GM18526 (cell line): ENCODE results near the gene ITCH.

Source experiments
- POLR2A ChIP-seq: IDR thresholded peaks from 3 replicates; pipeline ENCODE4 v1.6.1; 2011; ENCODE audit not compliant: insufficient read length; ENCODE audit errors: extremely low read depth

ITCH gene

DNA sequence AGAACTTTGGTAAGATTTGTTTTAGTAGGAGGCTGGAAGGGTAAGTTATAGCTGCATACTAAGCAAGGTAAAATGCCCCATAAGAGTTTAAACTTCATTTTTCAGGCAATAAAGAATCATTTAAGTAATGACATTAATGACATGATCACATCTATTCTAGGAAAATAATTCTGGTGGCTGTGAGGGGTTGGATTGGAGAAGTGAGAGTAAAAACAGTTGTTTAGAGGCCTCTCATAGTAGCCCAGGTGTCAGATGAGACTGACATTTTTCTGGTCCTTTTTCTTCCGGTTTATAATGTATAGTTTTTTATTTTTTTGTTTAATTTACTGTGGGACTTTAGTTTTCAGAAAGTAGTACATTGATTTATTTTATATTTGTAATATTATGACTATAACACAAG lies 40.8 kb downstream of the ITCH start:
- no peak for TF ChIP-seq POLR2A

DNA sequence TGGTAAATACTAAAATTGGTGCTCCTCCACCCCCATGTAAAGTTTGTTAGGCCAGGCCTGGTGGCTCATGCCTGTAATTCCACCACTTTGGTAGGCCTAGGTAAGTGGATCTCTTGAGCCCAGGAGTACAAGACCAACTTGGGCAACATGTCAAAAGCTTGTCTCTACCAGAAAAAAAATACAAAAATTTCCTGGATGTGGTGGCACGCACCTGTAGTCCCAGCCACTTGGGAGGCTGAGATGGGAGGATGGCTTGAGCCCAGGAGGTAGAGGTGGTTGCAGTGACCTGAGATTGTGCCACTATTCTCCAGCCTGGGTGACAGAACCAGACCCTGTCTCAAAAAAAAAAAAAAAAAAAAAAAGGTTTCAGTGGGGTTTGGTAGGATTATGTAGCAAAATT lies 41.7 kb downstream of the ITCH start:
- TF ChIP-seq POLR2A, result no peak

DNA sequence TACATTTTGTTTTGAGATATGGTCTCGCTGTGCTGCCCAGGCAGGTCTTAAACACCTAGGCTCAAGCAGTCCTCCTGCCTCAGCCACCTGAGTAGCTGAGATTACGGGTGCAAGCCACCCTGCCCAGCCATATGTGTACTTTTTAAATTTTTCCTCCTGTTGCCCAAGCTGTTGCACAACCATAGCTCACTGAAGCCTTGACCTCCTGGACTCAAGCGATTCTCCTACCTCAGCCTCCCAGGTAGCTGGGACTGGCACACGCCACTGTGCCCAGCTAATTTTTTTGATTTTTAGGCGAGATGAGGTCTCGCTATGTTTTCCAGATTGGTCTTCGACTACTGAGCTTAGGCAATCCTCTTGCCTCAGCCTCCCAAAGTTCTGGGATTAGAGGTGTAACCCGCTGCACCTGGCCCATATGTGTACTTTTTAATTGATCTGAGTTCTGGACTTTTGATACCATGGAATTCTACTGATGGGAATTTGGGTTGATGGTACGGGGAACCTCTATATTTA lies 44.9 kb downstream of the ITCH start:
- no peak for TF ChIP-seq POLR2A

DNA sequence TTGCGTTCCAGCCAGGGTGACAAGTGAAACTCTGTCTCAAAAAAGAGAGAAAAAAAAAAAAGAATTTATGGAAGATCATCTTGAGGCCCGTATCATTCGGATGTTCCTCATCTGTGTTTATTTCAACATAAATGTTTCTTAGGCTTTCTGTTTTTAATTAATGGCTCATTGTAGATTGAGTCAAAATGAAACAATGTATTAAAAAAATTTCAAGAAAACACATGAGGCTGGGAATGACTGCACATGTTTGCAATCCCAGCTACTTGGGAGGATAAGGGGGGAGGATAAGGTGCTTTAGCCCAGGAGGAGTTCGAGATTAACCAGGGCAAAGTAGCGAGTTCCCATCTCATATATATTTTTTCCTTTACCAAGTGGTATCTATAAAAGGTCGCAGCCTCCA lies 47.3 kb downstream of the ITCH start:
- TF ChIP-seq POLR2A, result no peak

DNA sequence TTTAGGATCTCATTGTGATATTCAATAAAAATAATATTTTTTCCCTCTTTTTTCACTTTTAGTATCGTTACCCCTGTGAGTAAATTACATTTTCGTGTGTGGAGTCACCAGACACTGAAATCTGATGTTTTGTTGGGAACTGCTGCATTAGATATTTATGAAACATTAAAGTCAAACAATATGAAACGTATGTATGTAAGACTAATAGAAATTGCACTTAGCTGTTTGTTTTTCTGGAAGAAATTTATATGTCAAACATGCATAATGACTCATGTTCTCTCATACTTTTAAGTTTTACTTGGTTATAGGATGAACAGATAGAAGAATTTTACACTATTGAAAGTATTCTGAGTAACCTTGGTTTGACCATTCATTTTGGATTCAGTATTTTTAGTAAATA lies 49.4 kb downstream of the ITCH start:
- TF ChIP-seq POLR2A, result no peak

DNA sequence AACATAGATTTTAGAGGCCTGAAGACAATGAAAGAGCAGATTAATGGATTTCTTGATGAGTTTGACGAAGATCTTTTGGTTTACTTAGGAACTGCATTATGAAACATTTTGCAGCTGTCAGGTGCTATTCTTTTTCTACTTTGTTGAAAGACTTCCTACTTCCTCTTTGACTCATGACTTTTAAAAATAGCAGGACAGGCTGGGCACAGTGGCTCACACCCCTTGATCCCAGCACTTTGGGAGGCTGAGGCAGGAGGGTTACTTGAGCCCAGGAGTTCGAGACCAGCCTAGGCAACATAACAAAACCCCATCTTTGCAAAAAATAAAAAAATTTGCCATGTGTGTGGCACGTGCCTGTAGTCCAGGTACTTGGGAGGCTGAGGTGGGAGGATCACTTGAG lies 52.0 kb downstream of the ITCH start:
- TF ChIP-seq POLR2A, result no peak

DNA sequence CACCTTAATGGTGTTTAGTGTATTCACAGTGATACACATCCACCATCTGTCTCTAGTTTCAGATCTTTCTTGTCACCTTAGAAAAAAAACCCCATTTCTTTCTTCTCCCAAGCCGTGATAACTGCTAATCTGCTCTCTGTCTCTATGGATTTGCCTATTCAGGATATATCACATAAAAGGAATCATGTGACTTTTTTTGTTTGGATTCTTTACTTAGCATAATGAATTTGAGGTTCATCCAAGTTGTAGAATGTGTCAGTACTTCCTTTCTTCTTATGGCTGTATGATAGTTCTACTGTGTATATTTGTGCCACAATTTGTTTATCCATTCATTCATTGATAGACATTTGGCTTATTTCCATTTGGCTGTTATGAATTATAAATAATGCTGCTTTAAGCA lies 57.1 kb downstream of the ITCH start:
- TF ChIP-seq POLR2A, result no peak

DNA sequence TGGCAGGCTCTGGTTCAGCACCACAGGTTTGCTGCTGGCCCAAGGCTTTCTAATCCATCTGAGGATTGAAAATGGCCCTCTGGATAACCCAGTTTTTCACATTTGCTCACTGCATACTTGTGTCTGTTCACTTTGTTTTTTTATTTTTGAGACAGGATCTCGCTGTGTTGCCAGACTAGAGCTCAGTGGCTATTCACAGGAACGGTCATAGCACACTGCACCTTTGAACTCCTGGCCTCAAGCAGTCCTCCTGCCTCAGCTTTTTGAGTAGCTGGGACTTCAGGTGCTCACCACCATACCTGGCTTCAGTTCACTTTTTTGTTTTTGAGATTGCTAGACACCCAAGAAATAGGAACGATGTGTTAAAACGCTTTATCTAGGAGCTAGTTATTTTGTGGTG lies 57.9 kb downstream of the ITCH start:
- TF ChIP-seq POLR2A, result no peak

DNA sequence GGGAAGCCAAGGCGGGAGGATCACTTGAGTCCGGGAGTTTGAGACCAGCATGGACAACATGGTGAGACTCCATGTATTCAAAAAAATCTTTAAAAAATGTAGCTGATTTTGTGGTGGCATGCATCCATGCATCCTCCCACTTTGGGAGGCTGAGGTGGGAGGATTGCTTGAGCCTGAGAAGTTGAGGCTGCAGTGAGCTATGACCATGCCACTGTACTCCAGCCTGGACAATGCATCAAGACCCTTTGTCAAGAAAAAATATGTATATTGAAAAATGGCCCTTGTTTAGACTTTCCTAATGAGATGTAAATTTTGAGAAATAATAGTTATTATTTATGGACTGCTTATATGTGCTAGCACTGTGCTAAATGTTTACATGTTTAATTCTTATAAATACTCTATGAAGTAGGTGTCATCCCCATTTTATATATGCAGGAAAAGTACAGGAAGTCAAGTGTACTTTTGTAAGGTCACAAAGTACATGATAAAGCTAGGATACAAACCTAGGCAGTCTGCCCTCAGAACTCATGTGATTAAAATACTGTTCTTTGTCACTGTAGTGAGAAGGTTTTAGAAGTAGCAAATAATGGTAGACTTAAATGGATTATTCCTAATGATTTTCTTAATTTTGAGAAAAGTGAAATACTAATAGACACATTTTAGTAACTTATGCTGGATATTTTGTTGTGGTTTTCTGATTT lies 58.8 kb downstream of the ITCH start:
- TF ChIP-seq POLR2A, result no peak

DNA sequence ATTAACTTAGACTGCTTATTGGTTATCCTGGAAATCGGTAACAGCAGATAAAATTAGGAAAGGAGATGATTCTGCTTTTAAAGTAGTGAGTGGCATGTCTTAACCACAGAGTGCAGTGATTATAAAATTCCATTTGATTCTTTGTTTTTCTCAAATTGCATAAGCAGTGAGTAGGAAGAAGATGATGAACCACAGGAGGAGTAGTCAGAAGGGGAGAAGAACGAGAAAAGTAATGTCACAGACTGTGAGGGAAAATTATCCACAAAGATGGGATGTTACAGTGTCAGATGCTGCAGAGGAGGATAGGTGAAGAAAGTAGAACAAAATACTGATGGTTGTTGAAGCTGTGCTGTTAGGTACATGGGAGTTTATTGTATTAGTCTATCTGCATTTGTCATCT lies 63.0 kb downstream of the ITCH start:
- TF ChIP-seq POLR2A, result no peak

DNA sequence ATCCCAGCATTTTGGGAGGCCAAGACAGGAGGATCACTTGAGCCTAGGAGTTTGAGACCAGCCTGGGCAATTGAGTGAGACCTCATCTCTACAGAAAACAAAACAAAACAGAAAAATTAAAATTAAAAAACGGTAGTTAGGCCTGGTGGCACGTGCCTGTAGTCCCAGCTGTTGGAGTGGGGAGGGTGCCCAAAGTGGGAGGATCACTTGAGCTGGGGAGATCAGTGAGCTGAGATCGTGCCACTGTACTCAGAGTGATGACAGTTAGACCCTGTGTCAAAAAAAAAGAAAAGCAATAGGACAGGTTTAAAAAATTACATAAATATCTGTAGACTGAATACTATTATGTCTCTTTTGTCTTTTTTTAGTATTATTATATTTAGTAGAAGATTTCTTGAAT lies 64.3 kb downstream of the ITCH start:
- TF ChIP-seq POLR2A, result no peak

DNA sequence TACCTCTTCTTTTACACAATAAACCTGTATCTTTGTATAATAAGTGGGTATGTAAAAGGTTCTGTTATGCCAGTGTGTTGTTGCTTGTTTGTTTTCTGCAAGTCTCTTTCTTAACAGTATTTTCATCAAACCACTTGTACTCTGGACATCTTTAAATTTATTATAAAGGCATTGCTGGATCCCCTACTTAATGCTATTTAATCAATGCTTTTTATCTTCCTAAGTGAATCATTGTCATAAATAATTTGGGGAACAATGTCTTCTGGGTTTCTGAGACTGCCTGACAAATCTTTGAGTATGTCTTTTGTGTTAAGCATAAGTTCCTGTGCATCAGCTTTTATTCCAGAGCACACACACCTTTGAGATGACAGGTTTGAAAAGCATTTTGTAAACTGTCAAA lies 64.7 kb downstream of the ITCH start:
- TF ChIP-seq POLR2A, result no peak

DNA sequence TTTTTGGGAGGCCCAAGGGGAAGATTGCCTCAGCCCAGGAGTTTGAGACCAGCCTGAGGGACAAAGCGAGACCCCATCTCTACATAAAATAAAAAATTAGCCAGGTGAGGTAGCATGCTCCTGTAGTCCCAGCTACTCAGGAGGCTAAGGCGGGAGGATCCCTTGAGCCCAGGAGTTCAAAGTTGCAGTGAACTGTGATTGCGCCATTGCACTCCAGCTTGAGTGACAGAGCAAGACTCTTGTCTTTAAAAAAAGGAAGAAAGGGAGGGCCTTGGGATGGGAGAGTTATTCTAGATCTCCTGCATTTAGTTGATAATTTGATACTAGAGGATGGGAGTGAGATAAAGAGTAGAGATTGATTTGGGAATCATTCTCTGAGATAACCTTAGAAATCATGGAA lies 68.1 kb downstream of the ITCH start:
- no peak for TF ChIP-seq POLR2A

DNA sequence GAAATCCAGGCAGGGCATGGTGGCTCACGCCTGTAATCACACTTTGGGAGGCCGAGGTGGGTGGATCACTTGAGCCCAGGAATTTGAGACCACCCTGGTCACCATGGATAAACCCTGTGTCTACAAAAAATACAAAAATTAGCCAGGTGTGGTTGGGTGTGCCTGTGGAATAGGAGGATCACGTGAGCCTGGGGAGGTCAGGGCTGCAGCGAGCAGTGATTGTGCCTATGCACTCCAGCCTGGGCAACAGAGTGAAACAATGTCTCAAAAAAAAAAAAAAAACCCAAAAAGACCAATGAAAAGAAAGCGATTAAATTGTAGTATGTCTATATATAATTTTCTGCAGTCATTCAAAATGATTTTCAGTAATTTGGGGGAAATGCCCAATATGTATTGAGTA lies 70.3 kb downstream of the ITCH start:
- no peak for TF ChIP-seq POLR2A

DNA sequence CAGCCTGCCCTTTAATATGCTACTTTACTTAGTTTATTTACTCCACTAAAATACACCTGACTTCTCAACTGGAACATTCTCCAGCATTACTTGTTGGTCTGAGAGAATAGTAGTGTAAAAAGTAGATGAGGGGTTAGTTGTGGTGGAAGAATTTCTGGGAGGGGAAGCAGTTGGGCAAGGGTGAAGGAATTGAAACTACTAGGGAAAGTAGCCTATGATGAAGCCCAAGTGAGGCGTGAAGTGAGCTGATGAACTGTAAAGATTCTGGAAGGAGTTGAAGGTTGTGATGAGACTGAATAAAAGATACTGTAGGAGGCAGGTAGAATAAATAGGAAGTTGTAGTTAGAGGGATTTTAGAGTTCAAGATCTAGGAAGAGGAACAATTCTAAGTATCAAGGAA lies 72.5 kb downstream of the ITCH start:
- TF ChIP-seq POLR2A, result no peak

DNA sequence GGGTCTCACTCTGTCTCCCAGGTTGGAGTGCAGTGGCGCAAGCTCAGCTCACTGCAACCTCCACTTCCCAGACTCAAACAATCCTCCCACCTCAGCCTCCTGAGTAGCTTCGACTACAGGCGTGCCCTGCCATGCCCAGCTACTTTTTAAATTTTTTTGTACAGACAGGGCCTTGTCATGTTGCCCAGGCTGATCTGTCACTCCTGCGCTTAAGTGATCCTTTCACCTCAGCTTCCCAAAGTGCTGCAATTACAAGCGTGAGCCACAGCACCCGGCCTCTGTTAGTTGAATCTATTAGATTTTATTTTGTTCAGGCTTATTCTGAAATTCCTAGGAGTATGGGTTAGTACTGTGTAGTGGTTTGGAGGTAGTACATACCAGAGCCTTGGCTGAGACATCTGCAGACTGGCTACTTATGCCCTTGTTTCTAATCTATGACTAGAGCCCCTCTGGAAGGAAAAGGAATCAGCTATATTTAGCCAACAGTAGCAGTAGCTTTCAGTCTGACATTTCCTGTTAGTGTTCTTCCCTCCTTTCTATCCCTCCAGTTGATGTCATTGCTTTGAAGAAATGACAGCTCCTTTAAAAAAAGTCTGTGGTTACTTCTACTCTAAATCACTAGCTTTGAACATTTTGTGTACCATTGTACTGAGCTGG lies 74.4 kb downstream of the ITCH start:
- TF ChIP-seq POLR2A, result no peak

DNA sequence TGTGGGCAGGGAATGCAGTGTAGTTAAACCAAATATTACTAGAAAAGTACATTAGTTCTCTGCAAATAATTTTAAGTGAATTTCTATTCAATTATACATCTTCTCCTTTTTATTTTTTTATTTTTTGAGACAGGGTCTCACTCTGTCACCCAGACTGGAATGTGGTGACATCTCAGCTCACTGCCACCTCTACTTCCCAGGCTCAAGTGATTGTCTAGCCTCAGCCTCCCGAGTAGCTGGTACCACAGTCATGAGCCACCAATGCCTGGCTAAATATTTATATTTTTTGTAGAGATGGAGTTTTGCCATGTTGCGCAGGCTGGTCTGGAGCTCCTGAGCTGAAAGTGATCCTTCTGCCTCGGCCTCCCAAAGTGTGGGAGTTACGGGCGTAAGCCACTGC lies 76.1 kb downstream of the ITCH start:
- TF ChIP-seq POLR2A, result no peak

DNA sequence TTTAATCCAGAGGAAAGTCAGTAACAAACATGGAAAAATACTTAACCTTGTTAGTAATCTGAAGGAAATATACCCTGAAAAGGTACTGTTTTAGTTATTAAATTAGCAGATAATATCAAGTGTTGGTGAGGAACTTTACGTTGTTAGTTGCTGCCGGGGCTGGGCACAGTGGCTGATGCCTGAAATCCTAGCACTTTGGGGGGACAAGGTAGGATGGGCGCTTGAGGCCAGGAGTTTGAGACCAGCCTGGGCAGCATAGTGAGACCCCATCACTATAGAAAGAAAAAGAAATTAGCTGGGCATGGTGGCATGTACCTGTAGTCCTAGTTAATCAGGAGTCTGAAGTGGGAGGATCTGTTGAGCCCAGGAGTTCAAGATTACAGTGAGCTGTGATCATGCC lies 80.5 kb downstream of the ITCH start:
- TF ChIP-seq POLR2A, result no peak
